Jurkat, Clone E6-1 (cell line): ENCODE data around the gene SPEG.
"Not testable (repeated sequence)": the region's sequence is repeated elsewhere in the genome, so short reads cannot be mapped to it uniquely, and the experiment has no call there.

ENCODE experiments used
- DNase-seq: peaks from one replicate; pipeline ENCODE4 v3.0.0-alpha.2; 2011; ENCODE audit warnings: low read depth, low spot score
- H3K4me3 ChIP-seq: 2 replicates; pipeline ENCODE4 v1.5.1; 2011; ENCODE audit warnings: mild to moderate bottlenecking, low read length, control low read depth, moderate library complexity

Gene SPEG

GRCh38 chr2:219403861-219404260, 30.8 kb upstream of the SPEG start:
- H3K4me3 ChIP-seq, result no peak overlapping the region
- DNase-seq, result no peak

DNA sequence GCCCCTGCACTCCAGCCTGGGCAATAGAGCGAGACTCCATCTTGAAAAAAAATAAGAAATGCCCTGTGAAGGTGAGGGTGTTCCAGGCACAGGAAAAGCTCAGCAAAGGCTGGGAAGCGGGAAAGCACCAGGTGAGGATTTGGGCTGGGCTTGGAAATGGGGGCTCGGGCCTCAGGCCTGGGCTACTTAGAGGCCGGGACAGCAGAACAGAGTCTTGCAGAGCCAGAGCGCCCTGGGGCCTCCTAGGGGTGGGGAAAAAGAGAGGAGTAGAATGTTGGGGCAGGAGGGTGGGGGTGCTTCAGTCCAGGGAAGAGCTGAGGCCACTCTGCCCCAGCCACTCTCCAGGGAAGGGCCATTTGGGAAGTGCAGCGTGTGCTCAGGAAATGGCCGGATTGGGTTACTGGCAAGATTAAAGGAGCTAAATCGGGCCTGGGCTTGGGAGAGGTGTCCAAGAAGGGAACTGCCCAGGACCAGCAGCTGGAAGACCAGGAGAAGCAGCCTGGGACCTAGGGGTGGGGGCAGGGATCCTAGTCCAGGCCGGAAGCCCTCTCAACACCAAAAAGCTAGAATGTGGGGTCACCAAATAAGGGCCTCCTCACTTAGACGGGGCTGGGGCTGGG, 30.2 kb upstream of the SPEG start:
- no peak for DNase-seq

DNA sequence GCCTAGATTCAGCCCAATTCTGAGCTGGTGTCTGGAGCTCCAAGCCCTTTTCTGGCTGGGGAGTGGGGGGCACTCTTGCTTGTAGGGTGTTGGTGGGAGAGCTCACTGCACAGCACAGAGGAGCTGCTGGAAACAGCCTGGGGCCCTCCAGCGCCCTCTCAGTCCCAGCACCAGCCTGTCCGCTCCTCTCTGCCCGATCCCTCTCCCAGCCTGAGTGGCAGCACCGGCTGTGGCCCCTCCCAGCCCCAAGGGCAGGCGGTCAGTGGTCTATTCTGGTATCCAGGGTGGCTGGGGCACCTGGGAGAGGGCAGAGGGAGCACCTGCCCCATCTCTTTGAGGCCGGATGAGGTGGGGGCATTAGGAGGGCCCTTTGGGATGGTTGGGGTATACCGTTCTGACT, 29.7 kb upstream of the SPEG start:
- no peak for DNase-seq
- H3K4me3 ChIP-seq, result no peak overlapping the region

More for the DNA sequence above, 30.2 kb upstream of the SPEG start:
- no peak overlapping the region for H3K4me3 ChIP-seq

DNA sequence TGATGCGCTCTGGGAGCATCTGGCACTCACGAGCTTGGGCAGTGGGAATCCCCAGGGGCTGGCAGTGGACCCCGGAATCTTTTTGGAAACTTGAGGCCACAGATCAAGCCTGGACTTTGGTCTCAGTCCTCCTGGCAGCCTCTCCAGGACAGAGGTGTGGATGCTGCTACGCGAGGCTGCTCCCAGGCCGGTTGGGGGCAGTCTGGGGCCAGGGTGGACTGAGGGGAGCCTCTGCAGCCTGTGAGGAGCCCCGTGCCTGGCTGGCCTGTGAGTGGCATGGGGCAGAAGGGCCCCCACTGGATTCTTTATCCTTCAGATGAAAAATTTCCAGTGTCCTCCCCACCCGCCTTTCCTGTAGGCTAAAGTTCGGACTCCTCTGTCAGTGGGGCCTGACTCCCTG, 29.2 kb upstream of the SPEG start:
- no peak for DNase-seq

DNA sequence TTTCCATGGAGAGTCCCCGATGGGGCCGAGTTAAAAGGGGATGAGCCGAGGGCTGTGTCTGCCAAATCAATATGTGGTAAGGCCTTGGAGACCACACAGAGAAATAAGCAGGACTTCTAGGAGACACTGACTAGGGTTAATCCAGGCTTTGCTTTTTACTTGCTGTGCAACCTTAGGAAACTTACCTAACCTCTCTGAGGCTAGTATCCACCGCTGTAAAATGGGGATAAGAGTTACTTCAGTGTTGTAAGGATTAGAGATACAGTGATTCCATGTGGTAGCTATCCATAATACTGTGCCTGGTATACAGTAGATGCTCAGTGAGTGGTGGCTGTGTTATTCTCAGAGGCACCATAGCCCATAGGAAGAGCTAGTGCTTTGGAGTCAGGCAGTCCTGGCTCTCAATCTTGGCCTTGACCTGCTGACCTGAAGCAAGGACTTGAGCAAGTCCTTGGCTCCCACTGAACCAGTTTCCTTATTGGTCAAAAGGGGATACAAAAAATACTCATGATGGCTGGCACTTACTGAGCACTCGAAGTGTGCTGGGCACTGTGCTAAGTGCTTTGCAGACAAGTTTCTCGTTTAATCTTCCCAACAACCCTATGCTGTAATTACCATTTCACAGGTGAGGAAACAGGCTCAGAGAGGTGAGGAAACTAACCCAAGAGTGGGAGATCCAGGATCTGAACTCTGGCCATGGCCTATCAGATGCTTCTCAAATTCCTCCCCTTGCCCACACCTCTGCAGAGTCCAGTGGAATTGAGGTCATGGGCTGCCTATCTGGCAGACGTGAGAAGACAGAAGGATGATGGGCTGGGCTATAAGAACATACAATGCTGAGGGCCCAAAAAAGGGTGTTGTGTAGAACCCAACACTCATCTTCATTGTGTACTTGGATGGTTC, 28.4 kb upstream of the SPEG start:
- DNase-seq, result no peak
- no peak overlapping the region for H3K4me3 ChIP-seq

More for the DNA sequence above, 29.2 kb upstream of the SPEG start:
- H3K4me3 ChIP-seq, result no peak overlapping the region

DNA sequence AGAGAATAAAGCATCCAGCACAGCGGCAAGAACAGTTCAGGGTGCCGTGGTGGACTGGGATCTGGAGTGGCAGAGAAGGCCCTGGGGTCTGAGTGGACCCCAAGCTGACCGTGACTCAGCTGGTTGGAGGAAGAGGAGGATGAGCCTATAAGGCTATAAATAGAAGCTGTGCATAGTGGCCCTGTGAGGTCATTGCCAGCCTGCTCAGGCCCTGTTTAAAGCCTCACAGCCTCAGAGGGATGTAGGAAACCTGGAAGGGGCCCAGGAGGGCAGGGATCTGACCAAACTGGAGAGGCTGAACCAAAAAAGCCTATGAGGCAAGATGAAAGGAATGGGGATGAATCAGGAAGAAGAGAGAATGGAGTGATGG, 27.8 kb upstream of the SPEG start:
- no peak overlapping the region for H3K4me3 ChIP-seq
- no peak for DNase-seq

GRCh38 chr2:219407343-219407742, 27.3 kb upstream of the SPEG start:
- DNase-seq, H3K4me3 ChIP-seq: not testable (repeated sequence)

GRCh38 chr2:219408204-219408603, 26.4 kb upstream of the SPEG start:
- no peak for DNase-seq
- H3K4me3 ChIP-seq, result no peak overlapping the region

DNA sequence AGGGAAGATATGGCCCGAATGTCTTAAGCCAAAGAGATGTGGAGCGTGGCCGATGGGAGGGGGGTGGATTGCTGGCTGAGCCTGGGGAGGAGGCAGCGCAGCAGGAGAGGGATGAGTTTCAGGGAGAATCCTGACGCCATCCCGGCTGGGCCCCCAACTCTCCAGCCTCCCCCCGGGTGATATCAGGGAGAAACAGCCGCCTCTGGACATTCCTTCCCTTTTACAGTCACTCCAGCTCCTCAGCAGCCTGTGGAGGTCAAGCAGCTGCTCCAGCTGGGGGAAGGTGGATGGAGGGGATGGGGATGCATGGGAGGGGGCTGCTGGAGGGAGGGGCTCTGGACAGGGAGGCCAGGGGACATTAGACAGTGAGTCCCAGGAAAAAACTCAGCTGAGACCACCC, 26.0 kb upstream of the SPEG start:
- DNase-seq, result no peak
- H3K4me3 ChIP-seq, result no peak overlapping the region

GRCh38 chr2:219409619-219410018, 25.0 kb upstream of the SPEG start:
- no peak overlapping the region for H3K4me3 ChIP-seq
- DNase-seq, result no peak

GRCh38 chr2:219410390-219410789, 24.3 kb upstream of the SPEG start:
- H3K4me3 ChIP-seq, result no peak overlapping the region
- DNase-seq, result no peak

- H3K4me3 ChIP-seq, result no peak overlapping the region
- no peak for DNase-seq
These were observed 19.8 kb upstream of the SPEG start for GRCh38 chr2:219414857-219415256.

- no peak overlapping the region for H3K4me3 ChIP-seq
These were observed 18.9 kb upstream of the SPEG start for GRCh38 chr2:219415580-219416234.

DNA sequence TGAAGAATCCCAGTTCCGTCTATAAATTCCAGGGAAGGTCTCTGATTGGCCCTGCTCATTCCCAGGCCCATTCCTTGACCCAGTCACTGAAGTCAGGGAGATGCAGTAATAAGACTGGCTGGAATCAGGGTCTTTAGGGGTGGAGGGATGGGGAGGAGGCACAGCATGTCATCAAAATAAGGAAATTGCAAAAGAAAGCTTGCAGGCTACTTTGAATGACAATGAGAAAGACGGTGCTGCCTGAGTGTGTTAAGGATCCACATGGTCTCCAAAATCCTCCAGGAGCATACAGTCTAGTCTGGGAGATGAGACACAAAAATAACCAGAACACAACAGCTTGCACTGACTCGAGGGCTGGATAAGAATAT, 18.4 kb upstream of the SPEG start:
- H3K4me3 ChIP-seq, result no peak overlapping the region
- no peak for DNase-seq

More at GRCh38 chr2:219415580-219416234, 18.9 kb upstream of the SPEG start:
- DNase-seq, result no peak

- no peak for DNase-seq
- no peak overlapping the region for H3K4me3 ChIP-seq
These were observed 17.7 kb upstream of the SPEG start for GRCh38 chr2:219416938-219417337.

DNA sequence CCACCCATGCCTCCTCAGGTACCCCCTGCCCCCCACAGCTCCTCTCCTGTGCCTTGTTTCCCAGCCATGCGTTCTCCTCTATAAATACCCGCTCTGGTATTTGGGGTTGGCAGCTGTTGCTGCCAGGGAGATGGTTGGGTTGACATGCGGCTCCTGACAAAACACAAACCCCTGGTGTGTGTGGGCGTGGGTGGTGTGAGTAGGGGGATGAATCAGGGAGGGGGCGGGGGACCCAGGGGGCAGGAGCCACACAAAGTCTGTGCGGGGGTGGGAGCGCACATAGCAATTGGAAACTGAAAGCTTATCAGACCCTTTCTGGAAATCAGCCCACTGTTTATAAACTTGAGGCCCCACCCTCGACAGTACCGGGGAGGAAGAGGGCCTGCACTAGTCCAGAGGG, 17.3 kb upstream of the SPEG start:
- no peak for DNase-seq
- no peak overlapping the region for H3K4me3 ChIP-seq

DNA sequence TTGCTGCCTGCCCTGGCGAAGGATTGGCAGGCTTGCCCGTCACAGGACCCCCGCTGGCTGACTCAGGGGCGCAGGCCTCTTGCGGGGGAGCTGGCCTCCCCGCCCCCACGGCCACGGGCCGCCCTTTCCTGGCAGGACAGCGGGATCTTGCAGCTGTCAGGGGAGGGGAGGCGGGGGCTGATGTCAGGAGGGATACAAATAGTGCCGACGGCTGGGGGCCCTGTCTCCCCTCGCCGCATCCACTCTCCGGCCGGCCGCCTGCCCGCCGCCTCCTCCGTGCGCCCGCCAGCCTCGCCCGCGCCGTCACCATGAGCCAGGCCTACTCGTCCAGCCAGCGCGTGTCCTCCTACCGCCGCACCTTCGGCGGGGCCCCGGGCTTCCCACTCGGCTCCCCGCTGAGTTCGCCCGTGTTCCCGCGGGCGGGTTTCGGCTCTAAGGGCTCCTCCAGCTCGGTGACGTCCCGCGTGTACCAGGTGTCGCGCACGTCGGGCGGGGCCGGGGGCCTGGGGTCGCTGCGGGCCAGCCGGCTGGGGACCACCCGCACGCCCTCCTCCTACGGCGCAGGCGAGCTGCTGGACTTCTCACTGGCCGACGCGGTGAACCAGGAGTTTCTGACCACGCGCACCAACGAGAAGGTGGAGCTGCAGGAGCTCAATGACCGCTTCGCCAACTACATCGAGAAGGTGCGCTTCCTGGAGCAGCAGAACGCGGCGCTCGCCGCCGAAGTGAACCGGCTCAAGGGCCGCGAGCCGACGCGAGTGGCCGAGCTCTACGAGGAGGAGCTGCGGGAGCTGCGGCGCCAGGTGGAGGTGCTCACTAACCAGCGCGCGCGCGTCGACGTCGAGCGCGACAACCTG, 16.3 kb upstream of the SPEG start, which contains the start of gene DES:
Gene DES, plus strand, starts transcription at position 223 of the 857 bp plus-strand sequence. Its CDS starts 86 bp downstream, at position 309.
- no peak for DNase-seq
- H3K4me3 ChIP-seq, result no peak within 1 kb of the TSS

DNA sequence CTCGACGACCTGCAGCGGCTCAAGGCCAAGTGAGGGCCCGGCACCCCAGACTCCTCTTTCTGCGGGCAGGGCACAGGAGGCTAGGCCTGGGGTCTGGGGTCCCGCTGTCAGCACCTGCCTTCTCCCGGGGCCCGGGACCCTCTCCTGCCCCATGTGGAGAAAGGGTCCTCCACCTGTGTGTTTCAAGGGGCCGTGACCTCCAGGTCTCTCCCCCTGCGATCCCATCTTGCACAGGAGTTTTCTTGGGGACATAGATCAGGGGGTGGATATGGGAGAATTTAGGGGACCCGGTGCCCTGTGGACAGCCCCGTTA, 15.7 kb upstream of the SPEG start:
- H3K4me3 ChIP-seq, result no peak overlapping the region
- DNase-seq, result no peak
